K562 (cell line): ENCODE results near the gene ANKRD11. TPM values are rescaled to one million over a fixed set of nuclear protein-coding genes. Genes with fewer than 3 reads are reported as not detected.

ENCODE experiments used
- HDAC2 ChIP-seq: fragments of 450-650 bp; IDR thresholded peaks from 2 replicates; pipeline ENCODE4 v1.6.1; 2016; ENCODE audit warnings: mild to moderate bottlenecking
- KAT8 ChIP-seq: fragments of 450-650 bp; IDR thresholded peaks from 2 replicates; pipeline ENCODE4 v1.6.1; 2016; ENCODE audit warnings: low read depth, mild to moderate bottlenecking
- PCBP1 ChIP-seq: fragments of 200-400 bp; formaldehyde crosslinking; IDR thresholded peaks from 2 replicates; pipeline ENCODE4 v1.6.1; 2018; ENCODE audit warnings: mild to moderate bottlenecking, low read depth, low read length; ENCODE audit not compliant: poor library complexity, severe bottlenecking
- PHF8 ChIP-seq: fragments of 200-600 bp; sonication (generic); IDR thresholded peaks from 2 replicates; pipeline ENCODE4 v1.6.1; 2012; ENCODE audit warnings: mixed run types, mild to moderate bottlenecking, inconsistent platforms, low read length, moderate library complexity, borderline replicate concordance
- POLR3A ChIP-seq: IDR thresholded peaks from 2 replicates; pipeline ENCODE4 v1.6.1; 2011; ENCODE audit warnings: borderline replicate concordance, mild to moderate bottlenecking, moderate library complexity; ENCODE audit not compliant: insufficient read length, insufficient read depth; ENCODE audit errors: extremely low read depth
- PRPF4 ChIP-seq: fragments of 200-400 bp; formaldehyde crosslinking; IDR thresholded peaks from one replicate; pipeline ENCODE4 v1.6.1; 2017; ENCODE audit warnings: low read length, low read depth, mild to moderate bottlenecking; ENCODE audit not compliant: insufficient read depth, poor library complexity, severe bottlenecking
- SIN3A ChIP-seq, 2 experiments: fragments of 150-350 bp in 1 of 2; IDR thresholded peaks; 2 replicates each; pipeline ENCODE4 v1.6.1; 2011 to 2016; ENCODE audit warnings: borderline replicate concordance in 2 of 2, low read depth in 2 of 2, low read length in 2 of 2, mild to moderate bottlenecking in 2 of 2, moderate library complexity in 2 of 2; ENCODE audit not compliant: control insufficient read depth in 1 of 2
- TFAM ChIP-seq: fragments of 250-450 bp; sonication (Bioruptor Pico); conservative IDR thresholded peaks from 2 replicates; pipeline ENCODE4 v1.5.0; 2021; ENCODE audit warnings: mild to moderate bottlenecking, moderate library complexity
- XRCC3 ChIP-seq: fragments of 450-650 bp; IDR thresholded peaks from 2 replicates; pipeline ENCODE4 v1.6.1; 2017; ENCODE audit warnings: mild to moderate bottlenecking, moderate library complexity
- ZNF134 ChIP-seq: fragments of 250-450 bp; sonication (Bioruptor Pico); conservative IDR thresholded peaks from 2 replicates; pipeline ENCODE4 v1.4.0; 2020
- ZNF24 ChIP-seq: fragments of 450-650 bp; IDR thresholded peaks from 2 replicates; pipeline ENCODE4 v1.6.1; 2016
- ZNF354B ChIP-seq: fragments of 250-450 bp; sonication (Bioruptor Pico); IDR thresholded peaks from 2 replicates; pipeline ENCODE4 v1.4.0; 2020
- polyA plus RNA-seq, 8 experiments: library from polyadenylated mRNA; depleted of rRNA in 4 of 8; stranded (reverse) in 5 of 8; unstranded in 3 of 8; fragments of >200 nt; fragmentation: Nextera tagmentation in 2 of 8; fragmentation: Illumina TruSeq in 1 of 8; extraction: Ambion mirVana in 2 of 8; extraction: Trizol in 1 of 8; gene quantifications; 2 replicates each; pipeline versions ENCODE4 v1.2.1 to v1.2.3, GENCODE V29; 2011 to 2014; ENCODE audit warnings: inconsistent platforms in 1 of 8, missing spikeins in 1 of 8
- total RNA-seq, 7 experiments: library from RNA; depleted of rRNA in 6 of 7; stranded (reverse); fragments of >200 nt in 6 of 7; fragmentation: Illumina TruSeq in 2 of 7; extraction: Trizol in 2 of 7; gene quantifications; 2 replicates each; pipeline versions ENCODE4 v1.2.1 to v1.2.3, GENCODE V29; 2011 to 2021; ENCODE audit warnings: low replicate concordance in 1 of 7
- TF ChIP-seq, protein P1 (sequence below): conservative IDR thresholded peaks from 2 replicates; pipeline ENCODE4 v1.6.1; 2011; ENCODE audit warnings: low read depth, mild to moderate bottlenecking, low read length; ENCODE audit not compliant: control insufficient read depth
- TF ChIP-seq, protein P2 (sequence below): fragments of 450-650 bp; IDR thresholded peaks from 2 replicates; pipeline ENCODE4 v1.6.1; 2017; ENCODE audit warnings: antibody characterized with exemption, mild to moderate bottlenecking

The ANKRD11 gene
- total and polyA plus RNA-seq, 9 of the 15 experiments (the other 6 are each of a cell fraction or from before 2014, with no cell fraction given): 4.7 to 126 (median 31.7) TPM

DNA sequence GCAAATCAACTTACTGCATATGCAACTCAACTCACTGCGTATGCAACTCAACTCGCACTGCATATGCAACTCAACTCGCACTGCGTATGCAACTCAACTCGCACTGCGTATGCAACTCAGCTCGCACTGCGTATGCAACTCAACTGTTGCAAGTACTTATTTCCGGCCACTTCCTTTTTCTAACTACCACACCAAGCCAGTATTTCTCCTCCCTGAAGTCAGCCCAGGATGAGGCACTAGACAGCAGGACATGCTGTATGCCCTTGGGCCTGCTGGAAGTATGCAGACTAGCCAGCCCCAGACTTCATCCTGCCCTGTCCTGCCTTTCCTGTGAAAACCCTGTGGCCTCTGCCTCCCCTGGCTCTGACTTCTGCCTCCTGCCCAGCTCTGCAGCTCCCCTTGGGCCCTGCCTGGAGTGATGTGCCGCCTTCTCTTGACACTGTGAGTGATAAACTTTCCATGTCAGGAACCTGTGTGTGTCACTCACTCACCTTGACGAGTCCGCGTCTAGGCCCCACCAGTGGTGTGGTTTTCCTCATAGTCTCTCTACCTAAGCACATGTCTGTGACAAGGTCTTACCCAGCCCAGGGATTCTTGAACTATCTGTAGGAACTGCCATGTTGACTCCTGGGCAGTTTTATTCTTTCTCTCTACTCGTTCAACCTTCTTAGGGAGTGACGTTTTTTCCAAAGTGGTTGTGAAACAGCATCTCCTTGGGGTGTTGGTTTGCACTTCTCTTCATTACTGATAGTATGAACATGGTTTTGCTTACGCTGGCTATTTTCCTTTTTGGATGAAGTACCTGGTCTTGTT lies 256.5 kb downstream of the ANKRD11 start (continued):
- TF ChIP-seq ZNF354B (CRISPR knock-in tag) (no peak), XRCC3 (no peak), PHF8 (no peak), TFAM (no peak), KAT8 (no peak), HDAC2 (no peak), ZNF24 (no peak), PCBP1 (no peak), SIN3A (IDR thresholded peaks at IDR 0.05; ENCODE audit: borderline replicate concordance in 2 of 2, control insufficient read depth in 1 of 2, low read depth in 2 of 2, low read length in 2 of 2) (no peak), POLR3A (no peak), PRPF4 (no peak), ZNF134 (CRISPR knock-in tag) (no peak)
- TF ChIP-seq, protein P1, sequence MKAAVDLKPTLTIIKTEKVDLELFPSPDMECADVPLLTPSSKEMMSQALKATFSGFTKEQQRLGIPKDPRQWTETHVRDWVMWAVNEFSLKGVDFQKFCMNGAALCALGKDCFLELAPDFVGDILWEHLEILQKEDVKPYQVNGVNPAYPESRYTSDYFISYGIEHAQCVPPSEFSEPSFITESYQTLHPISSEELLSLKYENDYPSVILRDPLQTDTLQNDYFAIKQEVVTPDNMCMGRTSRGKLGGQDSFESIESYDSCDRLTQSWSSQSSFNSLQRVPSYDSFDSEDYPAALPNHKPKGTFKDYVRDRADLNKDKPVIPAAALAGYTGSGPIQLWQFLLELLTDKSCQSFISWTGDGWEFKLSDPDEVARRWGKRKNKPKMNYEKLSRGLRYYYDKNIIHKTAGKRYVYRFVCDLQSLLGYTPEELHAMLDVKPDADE: no peak
- TF ChIP-seq, protein P2, sequence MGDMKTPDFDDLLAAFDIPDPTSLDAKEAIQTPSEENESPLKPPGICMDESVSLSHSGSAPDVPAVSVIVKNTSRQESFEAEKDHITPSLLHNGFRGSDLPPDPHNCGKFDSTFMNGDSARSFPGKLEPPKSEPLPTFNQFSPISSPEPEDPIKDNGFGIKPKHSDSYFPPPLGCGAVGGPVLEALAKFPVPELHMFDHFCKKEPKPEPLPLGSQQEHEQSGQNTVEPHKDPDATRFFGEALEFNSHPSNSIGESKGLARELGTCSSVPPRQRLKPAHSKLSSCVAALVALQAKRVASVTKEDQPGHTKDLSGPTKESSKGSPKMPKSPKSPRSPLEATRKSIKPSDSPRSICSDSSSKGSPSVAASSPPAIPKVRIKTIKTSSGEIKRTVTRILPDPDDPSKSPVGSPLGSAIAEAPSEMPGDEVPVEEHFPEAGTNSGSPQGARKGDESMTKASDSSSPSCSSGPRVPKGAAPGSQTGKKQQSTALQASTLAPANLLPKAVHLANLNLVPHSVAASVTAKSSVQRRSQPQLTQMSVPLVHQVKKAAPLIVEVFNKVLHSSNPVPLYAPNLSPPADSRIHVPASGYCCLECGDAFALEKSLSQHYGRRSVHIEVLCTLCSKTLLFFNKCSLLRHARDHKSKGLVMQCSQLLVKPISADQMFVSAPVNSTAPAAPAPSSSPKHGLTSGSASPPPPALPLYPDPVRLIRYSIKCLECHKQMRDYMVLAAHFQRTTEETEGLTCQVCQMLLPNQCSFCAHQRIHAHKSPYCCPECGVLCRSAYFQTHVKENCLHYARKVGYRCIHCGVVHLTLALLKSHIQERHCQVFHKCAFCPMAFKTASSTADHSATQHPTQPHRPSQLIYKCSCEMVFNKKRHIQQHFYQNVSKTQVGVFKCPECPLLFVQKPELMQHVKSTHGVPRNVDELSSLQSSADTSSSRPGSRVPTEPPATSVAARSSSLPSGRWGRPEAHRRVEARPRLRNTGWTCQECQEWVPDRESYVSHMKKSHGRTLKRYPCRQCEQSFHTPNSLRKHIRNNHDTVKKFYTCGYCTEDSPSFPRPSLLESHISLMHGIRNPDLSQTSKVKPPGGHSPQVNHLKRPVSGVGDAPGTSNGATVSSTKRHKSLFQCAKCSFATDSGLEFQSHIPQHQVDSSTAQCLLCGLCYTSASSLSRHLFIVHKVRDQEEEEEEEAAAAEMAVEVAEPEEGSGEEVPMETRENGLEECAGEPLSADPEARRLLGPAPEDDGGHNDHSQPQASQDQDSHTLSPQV: no peak
